NCI-H1436 treated with DMSO at 0.1 percent for 48 hours (cell line): Measurements from ENCODE around the gene LCE6A.

Source experiments
- DNase-seq: peaks from one replicate; lab custom pipeline; 2025; lab: John Stamatoyannopoulos, UW

LCE6A gene

DNA sequence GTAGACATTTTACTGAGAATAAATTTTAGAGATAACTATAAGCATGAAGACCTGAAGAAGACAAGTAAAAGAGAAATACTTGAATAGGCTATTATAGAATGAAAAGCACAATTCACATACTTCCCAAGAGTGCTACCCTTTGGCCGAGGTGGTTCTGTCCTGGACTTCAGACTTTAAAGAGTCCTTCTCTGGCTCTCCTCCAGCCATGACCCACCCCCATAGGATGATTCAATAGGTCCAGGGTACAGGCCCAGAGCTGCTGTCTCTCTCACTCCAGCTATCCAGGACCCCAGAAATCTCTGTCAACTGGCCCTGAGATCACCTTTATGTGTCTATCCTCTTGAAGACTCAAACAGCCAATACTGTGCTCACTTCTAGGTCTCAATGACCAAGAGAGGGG, 34.2 kb downstream of the LCE6A start:
- DNase-seq = no peak

DNA sequence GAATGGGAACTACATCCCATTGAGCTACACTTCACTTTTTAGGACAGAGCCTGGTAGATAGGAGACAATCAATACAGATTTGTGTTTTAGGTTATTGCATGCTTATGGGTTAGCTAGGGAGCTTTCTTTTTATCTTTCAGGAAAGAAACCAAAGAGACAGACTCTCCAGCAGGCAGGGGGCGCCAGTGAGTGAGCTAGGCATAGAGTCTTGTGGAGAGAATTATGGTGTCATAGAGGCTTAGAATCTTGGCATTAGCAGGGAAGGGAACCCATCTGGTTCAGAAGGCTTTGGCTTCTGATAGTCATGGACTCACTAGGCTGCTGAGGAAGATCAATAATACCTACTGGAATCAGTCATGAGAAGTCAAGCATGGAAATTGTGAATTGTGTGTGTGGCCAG, 35.4 kb downstream of the LCE6A start, which contains the start of gene SMCP:
Gene SMCP (plus strand): TSS at position 281 of the 400 bp plus-strand sequence. CDS start 6,101 bp downstream, outside the sequence.
- DNase-seq = no peak

DNA sequence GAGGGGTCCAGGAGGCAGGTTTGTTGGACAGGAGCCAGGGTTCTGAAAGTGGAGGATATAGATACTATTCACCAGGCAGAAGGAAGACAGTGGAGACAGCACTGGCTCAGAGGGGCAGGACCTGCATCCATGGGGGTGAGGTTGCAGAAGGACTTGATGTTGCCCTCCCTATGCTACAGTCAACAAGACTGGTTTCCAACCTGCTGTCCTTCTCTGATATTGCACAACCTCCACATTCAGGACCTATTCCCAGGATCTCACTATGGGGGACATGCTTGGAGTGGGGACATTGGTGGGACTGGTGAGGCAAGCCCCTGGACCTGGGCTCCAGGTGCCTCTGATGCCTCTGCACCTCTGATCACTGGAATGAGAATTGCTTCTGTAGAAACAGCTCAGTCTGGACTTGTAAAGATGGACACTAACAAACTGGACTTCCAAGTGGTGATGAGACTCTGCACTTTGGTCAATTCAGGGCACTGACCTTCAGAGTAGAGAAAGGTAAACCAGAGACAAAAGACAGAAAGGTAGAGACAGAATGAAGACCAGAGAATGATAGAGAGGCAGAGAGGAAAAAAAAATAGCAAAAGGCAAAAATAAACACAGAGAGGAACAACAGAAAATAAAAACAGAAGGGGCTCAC, 37.0 kb downstream of the LCE6A start:
- no peak for DNase-seq

DNA sequence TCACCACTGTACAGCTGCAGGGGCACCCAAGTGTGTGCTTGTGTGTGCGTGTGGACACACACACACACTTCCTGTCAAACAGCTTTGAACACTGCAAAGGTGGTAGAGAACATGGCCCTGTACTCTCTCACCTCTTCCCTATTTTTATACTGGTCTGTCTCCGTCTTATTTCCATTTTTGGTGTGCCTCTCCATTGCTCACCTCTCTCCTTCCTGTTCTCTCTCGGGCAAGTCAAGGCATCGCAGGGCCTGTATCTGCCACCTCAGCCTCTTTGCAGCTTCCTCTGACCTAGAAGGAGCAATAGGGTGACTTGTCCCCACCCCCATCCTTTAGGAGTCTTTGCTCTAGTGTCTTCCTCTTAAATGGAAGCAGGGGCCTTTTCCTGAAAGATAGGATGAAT, 37.7 kb downstream of the LCE6A start:
- no peak for DNase-seq

DNA sequence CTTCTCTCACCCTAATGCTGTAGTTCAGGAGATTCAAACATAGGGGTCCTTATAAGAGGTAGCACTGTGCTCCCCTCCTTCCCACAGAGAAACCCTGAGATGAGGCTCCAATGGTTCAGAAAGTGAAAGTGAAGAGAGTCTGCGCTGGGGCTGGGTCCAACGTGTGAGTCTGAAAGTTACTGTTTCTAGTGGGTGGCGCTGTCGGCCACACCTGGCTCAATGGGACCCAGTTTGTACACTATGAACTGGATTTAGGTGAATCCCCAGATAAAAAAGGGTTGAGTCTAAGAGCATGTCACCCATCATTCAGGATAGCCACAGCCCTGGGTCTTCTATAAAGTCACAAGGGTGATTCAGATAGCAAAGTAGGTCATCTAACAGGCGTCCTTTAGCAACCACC, 38.3 kb downstream of the LCE6A start:
- DNase-seq = no peak

DNA sequence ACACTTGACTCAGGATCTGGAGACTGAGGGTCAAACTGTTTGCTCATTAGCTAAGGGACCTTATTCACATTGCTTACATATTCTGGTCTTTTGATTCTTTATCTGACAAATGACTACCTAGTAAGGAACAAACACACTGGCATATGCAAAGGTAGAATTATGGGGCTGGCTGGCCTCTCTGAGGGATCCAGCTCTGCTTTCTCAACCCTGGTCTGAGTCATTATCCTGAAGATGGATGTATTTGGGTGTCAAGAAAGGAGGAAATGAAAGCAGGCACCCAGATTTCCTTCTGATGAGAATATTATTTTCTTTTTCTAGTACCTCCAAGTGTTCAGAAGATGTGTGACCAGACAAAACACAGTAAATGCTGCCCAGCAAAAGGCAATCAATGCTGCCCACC, 41.4 kb downstream of the LCE6A start:
- no peak for DNase-seq

DNA sequence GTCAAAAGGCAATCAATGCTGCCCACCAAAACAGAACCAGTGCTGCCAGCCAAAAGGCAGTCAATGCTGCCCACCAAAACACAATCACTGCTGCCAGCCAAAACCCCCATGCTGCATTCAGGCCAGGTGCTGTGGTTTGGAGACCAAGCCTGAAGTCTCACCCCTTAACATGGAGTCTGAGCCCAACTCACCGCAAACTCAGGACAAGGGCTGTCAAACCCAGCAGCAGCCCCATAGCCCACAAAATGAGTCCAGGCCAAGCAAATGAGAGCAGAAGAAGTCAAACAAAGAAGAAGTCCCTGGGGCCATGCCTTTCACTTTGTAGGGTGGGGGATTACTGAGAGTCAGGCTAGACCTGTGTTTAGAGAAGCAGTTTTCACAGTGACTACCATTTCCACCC, 41.9 kb downstream of the LCE6A start:
- DNase-seq = no peak

DNA sequence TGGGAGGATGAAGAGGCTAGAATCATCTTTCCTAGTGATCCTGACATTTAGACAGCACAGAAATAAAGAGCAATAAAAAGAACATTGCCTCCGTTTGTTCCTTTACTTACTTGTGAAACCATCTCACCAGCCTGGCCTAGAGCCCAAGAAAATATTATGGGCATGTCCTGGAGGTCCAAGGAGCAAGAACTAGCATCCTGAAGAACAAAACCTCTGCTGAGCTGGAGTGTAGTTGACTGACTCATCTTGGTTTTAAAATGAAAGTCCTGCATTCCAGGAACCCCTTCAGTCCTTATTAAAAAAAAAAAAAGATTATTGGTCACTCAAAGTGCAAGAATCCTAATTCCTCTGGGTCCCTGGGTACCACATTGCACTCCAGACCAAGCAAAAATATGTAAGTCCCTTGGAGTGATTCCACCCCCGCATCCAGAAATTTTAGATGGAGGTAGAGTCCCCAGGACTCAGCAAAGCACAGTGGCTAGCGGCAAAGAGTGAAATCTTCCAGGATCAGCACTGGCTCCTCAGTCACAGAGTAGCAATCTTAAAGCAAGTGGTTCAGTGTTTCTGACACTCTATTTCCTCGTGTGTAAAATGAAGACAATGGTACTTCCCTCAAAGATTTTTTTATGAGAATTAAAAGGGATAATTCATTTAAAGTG, 42.4 kb downstream of the LCE6A start:
- no peak for DNase-seq

DNA sequence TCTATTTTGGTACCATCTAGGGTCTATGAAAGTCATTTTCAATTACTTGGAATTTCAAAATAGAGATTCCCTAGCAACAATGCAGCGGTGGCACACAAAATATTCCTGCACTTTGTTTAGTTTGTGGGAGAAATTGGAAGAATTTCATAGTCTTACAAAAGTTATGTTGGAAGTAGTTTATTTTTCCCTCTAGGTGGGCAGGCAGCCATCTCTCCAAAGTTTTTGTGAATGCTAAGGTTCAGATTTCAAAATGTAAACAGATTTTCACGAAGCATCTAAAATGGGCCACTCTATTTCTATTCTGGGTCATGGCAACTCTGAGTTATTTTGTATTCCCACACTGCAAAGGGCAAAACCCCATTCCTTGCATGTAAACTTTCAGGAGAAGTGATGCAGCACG, 43.4 kb downstream of the LCE6A start:
- no peak for DNase-seq

DNA sequence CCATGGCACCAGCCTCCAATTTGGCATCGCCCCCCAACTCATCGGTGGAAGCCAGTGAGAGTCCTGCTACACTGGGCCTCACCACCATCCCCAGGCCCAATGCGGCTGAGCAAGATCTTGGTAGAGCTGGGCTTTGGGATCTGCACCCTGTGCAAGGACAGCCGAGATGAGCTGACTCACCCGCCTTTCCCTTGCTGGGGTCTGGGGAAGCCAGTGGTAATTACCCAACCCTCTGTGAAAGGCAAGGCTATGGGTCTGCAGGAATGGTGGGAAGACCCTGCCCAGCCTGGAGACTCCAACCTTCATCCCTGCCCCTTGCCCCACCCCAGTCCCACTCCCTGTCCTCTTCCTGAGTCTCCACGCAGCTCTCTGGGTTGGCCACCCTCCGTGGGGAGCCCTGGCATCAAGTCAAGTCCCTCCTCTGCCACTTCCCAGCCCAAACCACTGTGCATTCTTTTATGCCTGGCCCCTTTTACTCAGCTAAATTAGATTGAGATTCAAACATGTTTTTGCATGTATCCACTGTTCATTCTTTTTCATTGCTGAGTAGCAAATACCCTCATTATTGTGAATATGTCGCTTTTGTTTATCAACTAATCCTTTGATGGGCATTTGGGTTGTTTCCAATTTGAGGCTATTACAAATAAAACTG, 44.2 kb downstream of the LCE6A start:
- peak; percentile 63 for DNase-seq

DNA sequence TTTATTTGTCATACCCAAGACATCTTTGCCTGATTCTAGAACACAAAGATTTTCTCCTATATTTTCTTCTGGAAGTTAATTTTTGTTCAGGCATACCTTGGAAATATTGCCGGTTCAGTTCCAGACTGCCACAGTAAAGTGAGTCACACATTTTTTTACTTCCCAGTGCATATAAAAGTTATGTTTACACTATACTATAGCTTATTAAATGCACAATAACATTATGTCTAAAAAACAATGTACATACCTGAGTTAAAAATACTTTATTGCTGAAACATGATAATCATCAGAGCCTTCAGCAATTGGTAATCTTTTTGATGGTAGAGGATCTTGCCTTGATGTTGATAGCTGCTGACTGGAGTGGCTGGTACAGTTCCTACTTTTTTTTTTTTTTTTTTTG, 45.5 kb downstream of the LCE6A start:
- DNase-seq = no peak
